Measurements from ENCODE around the gene MRRF. TPM values are rescaled to one million over a fixed set of nuclear protein-coding genes. Genes with fewer than 3 reads are reported as not detected.
"Not testable (repeated sequence)": the region's sequence is repeated elsewhere in the genome, so short reads cannot be mapped to it uniquely, and the experiment has no call there.

The MRRF gene
- total RNA-seq, 1 donor from 2014 or later = 58.8 TPM

- intact Hi-C loops (cut with micrococcal nuclease) = no loop called here
- no peak overlapping the region for H3K4me3 Mint-ChIP-seq (ENCODE audit: low read depth)
- no peak for DNase-seq (ENCODE audit: low spot score)
- H3K4me1 Mint-ChIP-seq (ENCODE audit: low read depth) = peaks cover 1% of the 10 kb centered on the region
- H3K9me3 Mint-ChIP-seq = no peaks in the 10 kb centered on the region
- H3K36me3 Mint-ChIP-seq (ENCODE audit: low read depth) = peaks cover 48% of the 10 kb centered on the region
- H3K27me3 Mint-ChIP-seq (ENCODE audit: low read depth) = no peaks in the 10 kb centered on the region
- H3K27ac Mint-ChIP-seq = no peak overlapping the region
These were observed 42.4 kb downstream of the MRRF start for GRCh38 chr9:122307061-122307460.

GRCh38 chr9:122307925-122308324 is 43.2 kb downstream of the MRRF start:
- Mint-ChIP-seq H3K4me3 (ENCODE audit: low read depth) (no peak overlapping the region), H3K4me1 (ENCODE audit: low read depth) (peaks cover 1% of the 10 kb centered on the region), H3K9me3 (no peaks in the 10 kb centered on the region), H3K27me3 (ENCODE audit: low read depth) (no peaks in the 10 kb centered on the region), H3K36me3 (ENCODE audit: low read depth) (peaks cover 47% of the 10 kb centered on the region), H3K27ac (no peak overlapping the region)
- no peak for DNase-seq (ENCODE audit: low spot score)
- intact Hi-C loops (cut with micrococcal nuclease) = no loop called here

DNA sequence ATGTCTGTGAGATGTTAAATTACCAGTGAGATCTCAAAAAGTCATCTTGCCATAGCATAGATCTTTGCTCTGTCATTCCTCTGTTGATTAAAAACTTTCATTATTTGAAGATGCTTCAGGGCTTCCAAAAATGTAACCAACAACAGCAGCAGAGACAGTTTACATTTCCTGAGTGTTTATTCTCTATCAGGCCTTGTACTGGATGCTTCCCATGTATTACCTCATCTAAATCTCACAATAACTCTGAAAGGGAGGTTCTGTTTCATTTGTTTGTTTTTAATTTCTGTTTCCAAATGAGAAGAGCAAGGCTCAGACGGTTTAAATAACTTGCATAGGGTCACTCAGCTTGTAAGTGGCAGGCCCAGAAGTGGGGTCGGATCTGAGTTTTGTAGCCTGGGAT is 45.2 kb downstream of the MRRF start:
- DNase-seq (ENCODE audit: low spot score) = no peak
- no peak overlapping the region for H3K4me3 Mint-ChIP-seq (ENCODE audit: low read depth)
- no peaks in the 10 kb centered on the region for H3K27me3 Mint-ChIP-seq (ENCODE audit: low read depth)

DNA sequence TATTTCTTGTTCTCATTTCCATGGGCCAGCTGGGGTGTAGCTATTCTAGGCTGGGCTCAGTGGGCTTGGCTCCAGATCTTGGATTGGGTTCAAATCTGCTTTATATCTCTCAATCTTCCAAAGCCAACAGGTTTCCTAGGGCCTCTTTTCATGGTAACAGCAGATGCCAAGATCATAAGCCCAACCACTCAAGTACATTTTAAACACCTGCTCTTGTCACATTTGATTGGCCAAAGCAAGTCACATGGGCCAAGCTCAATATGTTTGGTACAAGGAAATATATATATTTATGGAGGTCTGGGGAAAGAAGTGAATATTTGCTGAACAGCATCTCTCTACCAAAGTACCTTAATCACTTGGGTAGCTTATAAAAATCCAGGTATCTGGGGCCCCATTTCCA is 49.5 kb downstream of the MRRF start:
- Mint-ChIP-seq H3K4me3 (ENCODE audit: low read depth) (no peak overlapping the region), H3K36me3 (ENCODE audit: low read depth) (peaks cover 42% of the 10 kb centered on the region), H3K27me3 (ENCODE audit: low read depth) (no peaks in the 10 kb centered on the region), H3K27ac (no peak overlapping the region), H3K9me3 (no peaks in the 10 kb centered on the region), H3K4me1 (ENCODE audit: low read depth) (no peaks in the 10 kb centered on the region)
- intact Hi-C loops (cut with micrococcal nuclease) = no loop called here
- DNase-seq (ENCODE audit: low spot score) = no peak

More for the DNA sequence above, 45.2 kb downstream of the MRRF start:
- Mint-ChIP-seq H3K36me3 (ENCODE audit: low read depth) (peaks cover 58% of the 10 kb centered on the region), H3K9me3 (no peaks in the 10 kb centered on the region), H3K4me1 (ENCODE audit: low read depth) (no peaks in the 10 kb centered on the region), H3K27ac (no peak overlapping the region)
- intact Hi-C loops (cut with micrococcal nuclease) = no loop called here

GRCh38 chr9:122315534-122315933 is 50.9 kb downstream of the MRRF start:
- Mint-ChIP-seq H3K27me3 (ENCODE audit: low read depth) (no peaks in the 10 kb centered on the region), H3K36me3 (ENCODE audit: low read depth) (peaks cover 36% of the 10 kb centered on the region), H3K4me3 (ENCODE audit: low read depth) (no peak overlapping the region), H3K4me1 (ENCODE audit: low read depth) (no peaks in the 10 kb centered on the region), H3K27ac (no peak overlapping the region), H3K9me3 (no peaks in the 10 kb centered on the region)
- intact Hi-C loops (cut with micrococcal nuclease) = no loop called here
- no peak for DNase-seq (ENCODE audit: low spot score)

GRCh38 chr9:122318284-122318683 is 53.6 kb downstream of the MRRF start:
- Mint-ChIP-seq H3K27me3 (ENCODE audit: low read depth) (no peaks in the 10 kb centered on the region), H3K4me3 (ENCODE audit: low read depth) (no peak overlapping the region), H3K9me3 (no peaks in the 10 kb centered on the region), H3K36me3 (ENCODE audit: low read depth) (peaks cover 30% of the 10 kb centered on the region), H3K4me1 (ENCODE audit: low read depth) (no peaks in the 10 kb centered on the region), H3K27ac (no peak overlapping the region)
- no peak for DNase-seq (ENCODE audit: low spot score)
- intact Hi-C loops (cut with micrococcal nuclease) = no loop called here

DNA sequence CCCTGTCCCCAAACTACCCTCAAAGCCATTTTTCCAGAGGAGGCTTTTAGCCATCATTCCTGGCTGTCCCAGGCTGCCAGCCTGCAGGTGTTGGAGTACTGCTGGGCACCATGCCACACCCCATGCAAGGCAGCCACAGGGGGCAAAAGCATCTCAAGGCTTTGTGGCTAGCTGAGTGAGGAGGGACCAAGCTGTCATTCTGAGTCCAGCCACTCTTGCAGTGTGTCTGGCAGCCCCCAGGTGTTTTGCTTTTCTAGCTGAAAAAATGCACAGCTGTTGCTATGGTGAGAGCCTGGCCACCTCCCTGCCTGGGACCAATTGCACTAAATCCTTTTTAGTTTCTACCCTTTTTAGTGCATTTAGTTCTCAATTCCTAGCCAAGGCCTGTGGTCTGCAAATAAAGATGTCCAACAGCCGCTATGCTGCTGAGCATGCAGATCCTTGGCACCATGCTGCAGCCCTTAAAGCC is 55.8 kb downstream of the MRRF start:
- DNase-seq (ENCODE audit: low spot score) = no peak
- H3K9me3 Mint-ChIP-seq = no peaks in the 10 kb centered on the region
- peaks cover 28% of the 10 kb centered on the region for H3K36me3 Mint-ChIP-seq (ENCODE audit: low read depth)

GRCh38 chr9:122322553-122322952 is 57.9 kb downstream of the MRRF start:
- no peak overlapping the region for H3K4me3 Mint-ChIP-seq (ENCODE audit: low read depth)
- H3K36me3 Mint-ChIP-seq (ENCODE audit: low read depth) = peaks cover 32% of the 10 kb centered on the region
- no peak for DNase-seq (ENCODE audit: low spot score)
- H3K27ac Mint-ChIP-seq = no peak overlapping the region
- H3K9me3 Mint-ChIP-seq = no peaks in the 10 kb centered on the region
- intact Hi-C loops (cut with micrococcal nuclease) = no loop called here
- H3K27me3 Mint-ChIP-seq (ENCODE audit: low read depth) = no peaks in the 10 kb centered on the region
- H3K4me1 Mint-ChIP-seq (ENCODE audit: low read depth) = peaks cover 6% of the 10 kb centered on the region

More for the DNA sequence above, 55.8 kb downstream of the MRRF start:
- intact Hi-C loops (cut with micrococcal nuclease) = no loop called here
- Mint-ChIP-seq H3K27ac (no peak overlapping the region), H3K27me3 (ENCODE audit: low read depth) (no peaks in the 10 kb centered on the region), H3K4me3 (ENCODE audit: low read depth) (no peak overlapping the region), H3K4me1 (ENCODE audit: low read depth) (peaks cover 4% of the 10 kb centered on the region)

- not testable (repeated sequence) for DNase-seq (ENCODE audit: low spot score)
These were observed 60.0 kb downstream of the MRRF start for GRCh38 chr9:122324665-122325064.

GRCh38 chr9:122325124-122325523 is 60.4 kb downstream of the MRRF start:
- Mint-ChIP-seq H3K27ac (peak overlapping the region; percentile 11), H3K4me1 (ENCODE audit: low read depth) (peaks cover 6% of the 10 kb centered on the region), H3K27me3 (ENCODE audit: low read depth) (no peaks in the 10 kb centered on the region), H3K4me3 (ENCODE audit: low read depth) (no peak overlapping the region), H3K36me3 (ENCODE audit: low read depth) (peaks cover 39% of the 10 kb centered on the region), H3K9me3 (no peaks in the 10 kb centered on the region)
- no peak for DNase-seq (ENCODE audit: low spot score)
- intact Hi-C loops (cut with micrococcal nuclease) = no loop called here

More at GRCh38 chr9:122324665-122325064, 60.0 kb downstream of the MRRF start:
- H3K4me3 Mint-ChIP-seq (ENCODE audit: low read depth); H3K9me3 Mint-ChIP-seq; H3K4me1 Mint-ChIP-seq (ENCODE audit: low read depth); intact Hi-C loops (cut with micrococcal nuclease); H3K27me3 Mint-ChIP-seq (ENCODE audit: low read depth); H3K27ac Mint-ChIP-seq: not testable (repeated sequence)
- peaks cover 39% of the 10 kb centered on the region for H3K36me3 Mint-ChIP-seq (ENCODE audit: low read depth)

- Mint-ChIP-seq H3K27ac (no peak overlapping the region), H3K27me3 (ENCODE audit: low read depth) (no peaks in the 10 kb centered on the region), H3K9me3 (no peaks in the 10 kb centered on the region), H3K36me3 (ENCODE audit: low read depth) (peaks cover 39% of the 10 kb centered on the region), H3K4me3 (ENCODE audit: low read depth) (no peak overlapping the region), H3K4me1 (ENCODE audit: low read depth) (peaks cover 10% of the 10 kb centered on the region)
- DNase-seq (ENCODE audit: low spot score) = no peak
- intact Hi-C loops (cut with micrococcal nuclease) = no loop called here
These were observed 62.5 kb downstream of the MRRF start for GRCh38 chr9:122327175-122327574.

- Mint-ChIP-seq H3K9me3 (no peaks in the 10 kb centered on the region), H3K4me3 (ENCODE audit: low read depth) (no peak overlapping the region), H3K4me1 (ENCODE audit: low read depth) (peaks cover 10% of the 10 kb centered on the region), H3K27ac (no peak overlapping the region), H3K36me3 (ENCODE audit: low read depth) (peaks cover 19% of the 10 kb centered on the region), H3K27me3 (ENCODE audit: low read depth) (no peaks in the 10 kb centered on the region)
- intact Hi-C loops (cut with micrococcal nuclease) = no loop called here
- no peak for DNase-seq (ENCODE audit: low spot score)
These were observed 64.9 kb downstream of the MRRF start for GRCh38 chr9:122329597-122329996.

DNA sequence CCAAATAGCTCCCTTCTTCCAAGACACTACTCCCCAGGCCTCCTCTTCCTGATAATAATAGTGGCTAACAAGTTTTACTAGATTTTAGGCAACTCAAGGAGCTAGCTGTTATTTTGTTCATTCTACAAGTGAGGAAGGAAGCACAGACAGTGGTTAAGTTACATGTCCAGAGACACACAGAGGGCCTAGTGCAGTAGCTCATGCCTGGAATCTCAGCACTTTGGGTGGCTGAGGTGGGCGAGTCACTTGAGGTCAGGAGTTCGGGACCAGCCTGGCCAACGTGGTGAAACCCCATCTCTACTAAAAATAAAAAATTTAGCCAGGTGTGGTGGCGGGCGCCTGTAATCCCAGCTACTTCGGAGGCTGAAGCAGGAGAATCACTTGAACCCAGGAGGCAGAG is 65.8 kb downstream of the MRRF start:
- H3K4me3 Mint-ChIP-seq (ENCODE audit: low read depth); H3K27ac Mint-ChIP-seq; H3K27me3 Mint-ChIP-seq (ENCODE audit: low read depth); intact Hi-C loops (cut with micrococcal nuclease); DNase-seq (ENCODE audit: low spot score); H3K4me1 Mint-ChIP-seq (ENCODE audit: low read depth); H3K9me3 Mint-ChIP-seq: not testable (repeated sequence)
- peaks cover 14% of the 10 kb centered on the region for H3K36me3 Mint-ChIP-seq (ENCODE audit: low read depth)

GRCh38 chr9:122331523-122331927 is 66.8 kb downstream of the MRRF start:
- H3K27ac Mint-ChIP-seq = peak overlapping the region; percentile 5
- H3K27me3 Mint-ChIP-seq (ENCODE audit: low read depth) = no peaks in the 10 kb centered on the region
- H3K9me3 Mint-ChIP-seq = no peaks in the 10 kb centered on the region
- no peak overlapping the region for H3K4me3 Mint-ChIP-seq (ENCODE audit: low read depth)
- H3K36me3 Mint-ChIP-seq (ENCODE audit: low read depth) = peaks cover 10% of the 10 kb centered on the region
- intact Hi-C loops (cut with micrococcal nuclease) = no loop called here
- H3K4me1 Mint-ChIP-seq (ENCODE audit: low read depth) = peaks cover 4% of the 10 kb centered on the region
- no peak for DNase-seq (ENCODE audit: low spot score)

Measured in activated T-helper 2 cell treated with anti-CD3 and anti-CD28 coated beads, Interferon-gamma antibody, Interleukin-2, Interleukin-4, amounts not matched to agents 10 μg/mL and 5 μg/mL and 100 μg/mL, durations not matched to agents 14 hours and 24 hours and 36 hours (primary cell).